HS-5 (cell line): ENCODE measurements around the gene SOX9.
"Not testable (repeated sequence)": the region's sequence is repeated elsewhere in the genome, so short reads cannot be mapped to it uniquely, and the experiment has no call there.

Experiments used
- DNase-seq: peaks from one replicate; pipeline ENCODE4 v3.0.0-alpha.2; 2012; ENCODE audit warnings: low read depth

The SOX9 gene

DNA sequence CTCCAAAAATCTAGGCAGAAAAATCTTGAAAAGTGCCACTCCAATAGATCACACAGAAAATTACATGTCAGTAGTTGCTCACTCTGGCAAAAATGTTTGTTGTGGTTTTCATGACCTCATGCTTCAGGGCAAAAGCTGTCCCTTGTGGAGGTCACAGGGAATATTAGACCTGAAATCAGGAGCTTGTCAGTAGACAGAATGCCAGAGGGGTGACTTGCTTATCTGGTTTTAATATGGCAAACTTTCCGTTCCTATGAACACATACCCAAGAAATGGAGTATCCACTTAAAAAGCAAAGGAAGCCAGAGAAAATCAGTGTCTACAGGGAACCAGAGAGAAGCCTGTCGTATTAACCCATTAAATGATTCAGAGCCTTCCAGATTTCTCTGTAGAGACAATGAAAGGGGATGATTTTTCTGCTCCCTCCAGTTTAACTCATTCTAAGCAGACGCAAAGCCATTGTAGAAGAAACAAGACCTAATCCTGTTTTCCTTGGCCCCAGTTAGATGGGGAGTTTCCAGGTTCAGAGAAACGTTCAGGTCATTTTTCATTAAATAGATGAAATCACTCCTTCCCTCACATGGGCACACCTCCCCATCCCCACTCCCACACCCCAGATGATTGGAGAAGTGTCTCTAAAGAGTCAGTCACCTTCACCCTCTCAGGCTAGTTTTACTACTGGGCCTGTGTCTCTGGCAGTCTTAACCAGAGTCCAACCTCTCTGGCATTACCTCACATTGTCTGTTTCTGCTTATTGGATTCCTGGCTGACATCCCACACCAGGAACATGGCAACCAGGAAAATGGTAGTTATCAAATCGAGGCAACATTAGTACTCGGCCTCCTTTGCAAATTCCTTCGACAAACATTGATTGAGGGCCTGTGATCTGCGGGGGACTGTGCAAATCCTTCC is 6.0 kb downstream of the SOX9 start:
- peak; percentile 64 for DNase-seq

- DNase-seq, result no peak
These were observed 7.2 kb downstream of the SOX9 start for GRCh38 chr17:72128039-72128438.

DNA sequence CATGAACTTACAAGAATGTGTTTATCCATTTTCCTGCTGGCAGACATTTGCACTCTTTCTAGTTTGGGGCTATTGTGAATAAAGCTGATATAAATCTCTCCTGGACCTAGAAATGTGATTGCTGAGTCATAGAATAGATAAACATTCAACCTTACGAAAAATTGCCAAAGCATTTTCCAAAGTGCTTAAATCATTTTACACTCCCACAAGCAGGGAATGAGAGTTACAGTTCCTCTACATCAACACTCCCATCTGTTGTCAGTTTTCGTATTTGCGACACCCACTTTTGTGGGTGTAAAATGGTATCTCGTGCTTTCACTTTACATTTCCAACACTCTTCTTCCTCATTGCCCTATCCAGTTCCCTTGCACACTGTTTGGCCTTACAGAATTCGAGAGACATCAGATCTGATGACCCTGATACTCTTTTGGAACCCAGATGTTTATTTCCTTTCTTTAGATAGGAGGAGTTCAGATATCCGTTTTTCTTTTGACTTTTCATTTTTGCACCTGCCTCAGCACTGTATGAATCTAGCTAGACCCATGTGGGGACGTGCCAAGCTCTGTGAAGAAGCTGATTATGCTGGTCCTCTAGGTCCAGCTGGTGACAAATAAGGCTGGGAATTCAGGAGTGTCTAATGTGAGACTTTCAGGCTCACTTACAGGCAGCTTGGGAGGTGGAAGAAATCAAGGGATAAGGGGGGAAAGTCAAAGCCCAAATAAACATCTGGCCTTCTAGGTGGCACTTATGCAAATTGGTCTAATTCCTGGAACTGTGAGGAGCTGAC is 14.0 kb downstream of the SOX9 start:
- DNase-seq, result no peak

GRCh38 chr17:72135546-72136325 is 14.9 kb downstream of the SOX9 start:
- no peak for DNase-seq

- no peak for DNase-seq
These were observed 15.9 kb downstream of the SOX9 start for GRCh38 chr17:72136692-72137091.

DNA sequence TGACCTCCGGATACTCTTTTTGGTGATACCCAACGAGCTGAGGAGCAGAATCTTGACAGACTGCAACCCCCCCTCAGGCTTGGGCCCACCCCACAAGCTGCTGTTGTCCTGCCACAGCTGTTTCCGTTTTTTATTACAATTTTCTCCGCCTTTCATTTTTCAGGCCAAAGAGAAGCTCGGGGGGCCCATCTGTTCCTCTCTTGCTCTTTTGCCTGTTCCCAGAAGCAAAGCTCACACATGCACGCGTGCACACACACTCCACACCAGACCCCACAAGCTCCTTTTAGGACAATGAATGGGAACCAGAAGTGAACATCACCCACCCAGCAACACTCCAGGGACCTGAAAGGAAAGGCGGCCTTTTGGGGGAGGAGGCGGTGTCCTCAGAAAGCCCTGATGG is 16.3 kb downstream of the SOX9 start:
- DNase-seq, result no peak

- no peak for DNase-seq
These were observed 18.4 kb downstream of the SOX9 start for GRCh38 chr17:72139212-72139611.

DNA sequence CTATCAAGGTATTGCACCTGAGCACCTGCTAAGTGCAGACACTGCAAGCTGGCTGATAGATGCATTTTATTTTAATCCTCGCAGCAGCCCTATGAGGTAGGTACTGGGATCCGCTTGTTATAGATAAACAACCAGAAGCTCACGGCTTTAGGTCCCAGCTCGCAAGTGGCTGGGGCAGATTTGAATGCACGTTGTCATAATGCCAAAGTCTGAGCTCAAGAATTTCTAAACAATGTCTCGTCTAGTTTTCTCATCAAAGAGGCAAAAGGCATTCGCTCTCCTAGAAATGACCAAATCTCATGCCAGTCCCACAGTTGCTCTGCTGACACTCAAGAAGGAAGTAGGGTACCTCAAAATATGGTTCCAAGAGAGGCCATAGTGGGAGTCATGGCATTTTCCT is 20.5 kb downstream of the SOX9 start:
- no peak for DNase-seq

DNA sequence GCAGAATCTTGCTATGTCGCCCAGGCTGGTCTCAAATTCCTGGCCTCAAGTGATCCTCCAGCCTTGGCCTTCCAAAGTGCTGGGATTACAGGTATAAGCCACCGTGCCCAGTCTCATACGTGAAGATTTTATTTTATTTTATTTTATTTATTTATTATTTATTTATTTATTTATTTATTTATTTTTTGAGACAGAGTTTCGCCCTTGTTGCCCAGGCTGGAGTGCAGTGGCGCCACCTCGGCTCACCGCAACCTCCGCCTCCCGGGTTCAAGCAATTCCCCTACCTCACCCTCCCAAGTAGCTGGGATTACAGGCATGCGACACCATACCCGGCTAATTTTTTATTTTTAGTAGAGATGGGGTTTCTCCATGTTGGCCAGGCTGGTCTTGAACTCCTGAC is 21.3 kb downstream of the SOX9 start:
- DNase-seq, result not testable (repeated sequence)

DNA sequence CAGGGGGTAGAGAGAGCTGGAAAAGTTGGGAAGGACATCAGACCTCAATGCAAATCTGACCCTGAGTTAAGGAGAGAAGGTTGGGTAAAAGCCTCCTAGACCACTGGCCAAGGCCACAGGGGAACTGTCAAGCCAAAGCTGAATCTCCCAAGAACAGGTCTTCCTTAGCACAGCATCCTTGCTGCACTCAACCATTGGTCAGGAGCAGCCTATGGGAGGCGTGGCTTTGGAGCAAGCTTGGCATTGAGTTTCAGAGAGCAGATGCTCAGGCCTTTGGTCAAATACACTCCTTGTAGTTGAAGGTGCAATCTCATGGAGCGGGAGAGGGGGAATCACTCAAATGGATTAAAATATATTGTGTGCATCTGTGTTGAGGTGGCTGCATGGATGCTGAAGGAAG is 21.8 kb downstream of the SOX9 start:
- no peak for DNase-seq

GRCh38 chr17:72143245-72143644 is 22.4 kb downstream of the SOX9 start:
- DNase-seq, result no peak

DNA sequence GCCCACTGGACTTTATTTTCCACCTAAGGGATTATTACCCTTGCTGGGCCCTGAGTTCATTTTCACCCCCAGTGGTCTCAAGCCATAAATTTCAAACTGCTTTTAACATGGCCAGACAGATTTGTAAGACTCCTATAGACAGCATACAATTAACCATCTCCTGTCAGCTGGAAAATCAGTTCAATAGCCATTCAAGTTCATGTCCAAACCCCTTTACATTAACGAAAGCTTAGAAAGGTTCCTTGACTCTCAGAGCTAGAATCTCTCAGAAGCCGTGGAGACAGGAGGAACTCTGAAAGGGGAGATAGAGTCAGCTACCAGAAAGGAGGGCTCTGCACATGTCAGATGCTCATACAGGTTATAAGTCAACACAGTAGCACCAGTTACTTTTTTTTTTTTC is 23.3 kb downstream of the SOX9 start:
- DNase-seq, result no peak

DNA sequence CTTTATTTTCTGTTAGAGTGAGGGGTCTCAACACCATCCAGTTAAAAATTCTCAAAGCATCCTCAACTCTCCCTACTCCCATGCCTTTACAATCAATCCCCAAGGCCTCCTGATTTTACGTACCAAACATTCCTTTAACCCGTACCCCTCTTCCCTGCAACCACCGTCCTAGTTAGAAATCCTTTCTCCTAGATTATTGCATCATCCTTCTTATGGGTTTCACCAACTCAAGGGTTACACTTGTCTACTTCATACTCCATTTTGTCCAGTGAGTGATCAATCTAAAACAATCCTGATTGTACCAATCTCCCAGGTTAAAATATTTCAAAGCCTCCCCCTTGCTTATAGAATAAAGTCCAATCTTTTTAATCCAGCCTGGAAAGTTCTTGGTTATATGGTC is 24.7 kb downstream of the SOX9 start:
- DNase-seq, result no peak

GRCh38 chr17:72145962-72146361 is 25.1 kb downstream of the SOX9 start:
- no peak for DNase-seq

- no peak for DNase-seq
These were observed 25.6 kb downstream of the SOX9 start for GRCh38 chr17:72146371-72146770.

GRCh38 chr17:72150632-72151460 is 30.0 kb downstream of the SOX9 start:
- DNase-seq, result no peak

GRCh38 chr17:72151565-72152386 is 31.0 kb downstream of the SOX9 start:
- peak; percentile 67 for DNase-seq

DNA sequence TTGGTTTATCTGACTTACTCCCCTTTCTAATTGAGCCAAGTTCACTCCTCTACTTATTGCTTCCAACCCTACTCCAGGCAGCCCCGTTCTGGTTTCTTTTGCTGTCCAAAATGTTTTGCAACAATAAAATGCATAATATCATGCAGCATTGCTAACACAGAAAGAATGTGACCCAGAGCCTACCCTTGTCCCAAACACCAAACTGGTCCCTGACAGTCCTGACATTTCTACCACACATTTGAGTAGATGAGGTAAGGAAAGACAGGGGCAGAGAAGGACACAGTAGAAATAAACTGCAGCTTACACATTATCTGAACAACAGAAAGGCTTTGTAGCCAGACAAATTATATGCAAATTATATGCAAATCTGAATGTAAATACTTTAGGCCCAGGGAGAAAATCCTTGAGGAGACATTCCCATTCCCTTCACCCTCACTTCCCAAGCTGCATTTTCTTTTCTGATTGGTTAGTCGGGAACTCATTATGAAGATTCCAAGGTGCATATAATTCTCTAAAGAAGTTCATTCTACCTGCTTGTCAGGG is 31.6 kb downstream of the SOX9 start:
- no peak for DNase-seq

DNA sequence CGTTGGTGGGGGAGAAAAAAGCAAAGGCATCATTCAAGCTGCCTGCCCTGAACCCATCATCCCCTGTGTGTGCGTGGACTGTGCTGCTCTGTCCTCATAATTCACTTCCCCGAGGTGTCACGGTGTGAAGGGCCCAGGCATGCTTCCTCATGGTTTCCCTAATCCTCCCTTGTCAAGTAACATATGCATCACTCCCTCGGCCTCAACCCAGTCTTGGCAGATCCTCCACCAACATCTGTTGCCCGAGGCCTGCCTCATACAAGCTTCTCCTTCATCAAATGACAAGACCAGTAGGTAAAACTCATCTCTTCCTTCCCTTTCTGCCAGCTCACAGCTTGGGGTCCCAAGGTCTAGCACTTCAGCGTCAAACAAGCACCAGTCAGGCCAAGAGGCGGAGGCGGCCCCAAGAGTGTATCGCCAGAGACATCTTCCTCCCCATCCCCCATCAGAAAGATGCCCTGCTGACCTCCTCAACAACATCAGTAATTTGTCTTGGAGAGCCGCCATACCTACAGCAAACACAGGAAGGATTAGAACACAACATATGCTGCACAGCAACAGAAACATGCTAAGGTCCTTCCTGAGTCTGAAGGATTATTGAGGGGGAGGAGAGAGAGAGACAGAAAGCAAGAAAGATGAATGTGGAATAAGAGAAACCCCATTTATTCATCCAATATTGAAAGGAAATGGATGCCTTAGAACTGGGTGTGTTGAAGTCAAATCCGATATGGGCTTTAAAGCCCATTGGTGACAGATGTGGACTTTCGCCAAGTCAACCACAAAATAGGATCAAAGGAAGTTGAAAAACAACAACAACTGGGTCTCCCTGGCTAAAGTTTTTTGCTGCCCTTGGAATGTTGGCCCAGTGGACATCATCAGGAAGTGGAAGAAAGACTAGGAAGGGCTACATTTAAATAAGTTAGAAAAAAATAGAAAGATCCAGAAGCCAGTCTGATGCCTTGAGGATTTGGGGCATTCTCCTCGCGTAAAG is 38.4 kb downstream of the SOX9 start:
- DNase-seq, result no peak
